Measurements from ENCODE around the gene MAD1L1.
"Not testable (repeated sequence)": the region's sequence is repeated elsewhere in the genome, so short reads cannot be mapped to it uniquely, and the experiment has no call there.

DNA sequence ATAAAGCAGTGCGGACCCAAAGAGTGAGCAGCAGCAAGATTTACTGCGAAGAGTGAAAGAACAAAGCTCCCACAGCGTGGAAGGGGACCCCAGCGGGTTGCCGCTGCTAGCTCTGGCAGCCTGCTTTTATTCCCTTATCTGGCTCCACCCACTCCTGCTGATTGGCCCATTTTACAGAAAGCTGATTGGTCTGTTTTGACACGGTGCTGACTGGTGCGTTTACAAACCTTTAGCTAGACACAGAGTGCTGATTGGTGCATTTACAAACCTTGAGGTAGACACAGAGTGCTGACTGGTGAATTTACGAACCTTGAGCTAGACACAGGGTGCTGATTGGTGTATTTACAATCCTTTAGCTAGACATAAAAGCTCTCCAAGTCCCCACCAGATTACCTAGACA, 256.2 kb downstream of the MAD1L1 start:
- not testable (repeated sequence) for TF ChIP-seq POLR2AphosphoS5 (IDR thresholded peaks at IDR 0.05)
- TF ChIP-seq, protein P1, sequence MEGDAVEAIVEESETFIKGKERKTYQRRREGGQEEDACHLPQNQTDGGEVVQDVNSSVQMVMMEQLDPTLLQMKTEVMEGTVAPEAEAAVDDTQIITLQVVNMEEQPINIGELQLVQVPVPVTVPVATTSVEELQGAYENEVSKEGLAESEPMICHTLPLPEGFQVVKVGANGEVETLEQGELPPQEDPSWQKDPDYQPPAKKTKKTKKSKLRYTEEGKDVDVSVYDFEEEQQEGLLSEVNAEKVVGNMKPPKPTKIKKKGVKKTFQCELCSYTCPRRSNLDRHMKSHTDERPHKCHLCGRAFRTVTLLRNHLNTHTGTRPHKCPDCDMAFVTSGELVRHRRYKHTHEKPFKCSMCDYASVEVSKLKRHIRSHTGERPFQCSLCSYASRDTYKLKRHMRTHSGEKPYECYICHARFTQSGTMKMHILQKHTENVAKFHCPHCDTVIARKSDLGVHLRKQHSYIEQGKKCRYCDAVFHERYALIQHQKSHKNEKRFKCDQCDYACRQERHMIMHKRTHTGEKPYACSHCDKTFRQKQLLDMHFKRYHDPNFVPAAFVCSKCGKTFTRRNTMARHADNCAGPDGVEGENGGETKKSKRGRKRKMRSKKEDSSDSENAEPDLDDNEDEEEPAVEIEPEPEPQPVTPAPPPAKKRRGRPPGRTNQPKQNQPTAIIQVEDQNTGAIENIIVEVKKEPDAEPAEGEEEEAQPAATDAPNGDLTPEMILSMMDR (IDR thresholded peaks at IDR 0.05 in 8 of 11, conservative IDR thresholded peaks at IDR 0.05 in 3 of 11): not testable (repeated sequence)
